Ovary (tissue), 9 donors: ENCODE results near the gene NSFL1C. TPM values are rescaled to one million over a fixed set of nuclear protein-coding genes. Genes with fewer than 3 reads are reported as not detected.
"Not testable (repeated sequence)": the region's sequence is repeated elsewhere in the genome, so short reads cannot be mapped to it uniquely, and the experiment has no call there.

ENCODE experiments used
- DNase-seq, 5 donors: peaks; one replicate each; pipeline ENCODE4 v3.0.0-alpha.2; 2019 to 2020
- H3K27ac ChIP-seq, 2 donors: fragments of 200-600 bp; one replicate each; pipeline versions ENCODE4 v1.5.1 to v1.8.0; 2019 to 2022
- H3K27me3 ChIP-seq: fragments of 200-600 bp; one replicate; pipeline ENCODE4 v1.8.0; 2022
- H3K36me3 ChIP-seq: fragments of 200-600 bp; sonication (generic); one replicate; pipeline ENCODE4 v1.5.1; 2019
- H3K4me1 ChIP-seq: one replicate; pipeline ENCODE4 v1.8.1; 2013; ENCODE audit warnings: mild to moderate bottlenecking, moderate library complexity; ENCODE audit not compliant: insufficient read depth
- H3K4me3 ChIP-seq: fragments of 200-600 bp; sonication (generic); one replicate; pipeline ENCODE4 v1.5.1; 2017
- H3K9me3 ChIP-seq, 2 donors: fragments of 200-600 bp in 1 of 2; sonication (generic) in 1 of 2; one replicate each; pipeline versions ENCODE4 v1.5.1 to v1.8.1; 2013 to 2019; ENCODE audit warnings: mild to moderate bottlenecking in 1 of 2, moderate library complexity in 1 of 2
- CTCF ChIP-seq, 3 donors: fragments of 450-650 bp in 2 of 3; fragments of 200-600 bp in 1 of 3; IDR thresholded peaks; one replicate each; pipeline versions ENCODE4 v1.5.1 to v1.8.0; 2016 to 2022; ENCODE audit warnings: antibody characterized with exemption in 3 of 3, mild to moderate bottlenecking in 1 of 3
- EP300 ChIP-seq: sonication (generic); formaldehyde crosslinking; IDR thresholded peaks from one replicate; pipeline ENCODE4 v1.6.1; 2017; ENCODE audit warnings: antibody characterized with exemption
- POLR2A ChIP-seq: fragments of 450-650 bp; IDR thresholded peaks from one replicate; pipeline ENCODE4 v1.6.1; 2017; ENCODE audit warnings: antibody characterized with exemption, mild to moderate bottlenecking, moderate library complexity
- WGBS, 3 donors: extraction: QIAGEN DNeasy Blood & Tissue Kit in 1 of 3; methylation state at CpG; one replicate each; pipeline versions ENCODE4 v1.1.5 to v1.1.7; 2013 to 2017; 5-methylcytosine and 5-hydroxymethylcytosine counted together
- intact Hi-C, 4 donors: fragments of 100-400 bp; cut with DNase I; formaldehyde crosslinking; loops; one replicate each; pipeline versions ENCODE4 v1.11.0 to v1.15.1; 2022 to 2023
- polyA plus RNA-seq, 2 donors: library from polyadenylated mRNA; stranded (reverse); fragments of 200-250 nt in 1 of 2; fragments of 350-450 nt in 1 of 2; fragmentation: Illumina TruSeq in 1 of 2; extraction: RNeasy Lipid Tissue Mini Kit (QIAGEN cat#74804) in 1 of 2; gene quantifications; one replicate each; pipeline ENCODE4 v1.2.3, GENCODE V29; 2013 to 2014
- total RNA-seq, 7 donors: library from RNA; depleted of rRNA in 2 of 7; stranded (reverse); fragments of >200 nt in 2 of 7; fragmentation: NEBNext Ultra II Directional in 3 of 7; extraction: Animal tissue kit (Norgen Biotek cat#: 25700) in 3 of 7; gene quantifications; one replicate each; pipeline versions ENCODE4 v1.1.0 to v1.2.4, GENCODE V29; 2016 to 2023
- donor health status: DM: no; HTN: no; CAD: no; lungs with moderate emphysema.
- donor health status: DM: no; HTN: no; CAD: no.
- donor health status: Bipolar disorder and iron deficiency.
- donor health status: DM: yes; HTN: yes; CAD: no.
- donor health status: DM: no; HTN: no; CAD: no.
- donor health status: DM: yes; HTN: yes; CAD: no.

The NSFL1C gene
- total and polyA plus RNA-seq, 9 donors = 23.4 to 105 (median 63.2) TPM

- no peaks in the 10 kb centered on the region for H3K4me1 ChIP-seq
- no peaks in the 10 kb centered on the region for H3K9me3 ChIP-seq
- no peak for DNase-seq
- no peak overlapping the region for H3K4me3 ChIP-seq
- whole genome bisulfite sequencing, 3 donors = 64 to 76% (median 71%) methylated on average over 4 of the region's 4 CpGs
- TF ChIP-seq EP300 (no peak), CTCF (IDR thresholded peaks at IDR 0.05) (no peak), POLR2A (no peak)
- no peak overlapping the region for H3K27ac ChIP-seq
- intact Hi-C loops = no loop called here
- no peaks in the 10 kb centered on the region for H3K36me3 ChIP-seq
- H3K27me3 ChIP-seq = no peaks in the 10 kb centered on the region
Measured at GRCh38 chr20:1414982-1415381, 51.7 kb downstream of the NSFL1C start.

GRCh38 chr20:1405801-1406200 lies 60.8 kb downstream of the NSFL1C start:
- no peak overlapping the region for H3K4me3 ChIP-seq
- H3K36me3 ChIP-seq = no peaks in the 10 kb centered on the region
- no peaks in the 10 kb centered on the region for H3K9me3 ChIP-seq
- no peak for DNase-seq
- intact Hi-C loops = no loop called here
- TF ChIP-seq EP300 (no peak), POLR2A (no peak), CTCF (IDR thresholded peaks at IDR 0.05) (no peak)
- no peaks in the 10 kb centered on the region for H3K4me1 ChIP-seq
- H3K27me3 ChIP-seq = no peaks in the 10 kb centered on the region
- WGBS, 3 donors = 30 to 47% (median 37%) methylated on average over 2 of the region's 2 CpGs
- H3K27ac ChIP-seq = no peak overlapping the region

GRCh38 chr20:1403624-1404023 lies 63.0 kb downstream of the NSFL1C start:
- Histone ChIP-seq H3K9me3 (no peaks in the 10 kb centered on the region), H3K36me3 (no peaks in the 10 kb centered on the region), H3K27ac (no peak overlapping the region), H3K4me3 (no peak overlapping the region), H3K27me3 (no peaks in the 10 kb centered on the region), H3K4me1 (no peaks in the 10 kb centered on the region)
- intact Hi-C loops = no loop called here
- no peak for DNase-seq
- WGBS, 3 donors = 47 to 100% (median 90%) methylated on average over 1 of the region's 1 CpG
- TF ChIP-seq POLR2A (no peak), CTCF (IDR thresholded peaks at IDR 0.05) (no peak), EP300 (no peak)

- Histone ChIP-seq H3K36me3 (no peaks in the 10 kb centered on the region), H3K27ac (no peak overlapping the region), H3K27me3 (no peaks in the 10 kb centered on the region), H3K4me3 (no peak overlapping the region), H3K4me1 (no peaks in the 10 kb centered on the region), H3K9me3 (no peaks in the 10 kb centered on the region)
- no peak for TF ChIP-seq EP300
- no peak for TF ChIP-seq POLR2A
- TF ChIP-seq CTCF (IDR thresholded peaks at IDR 0.05) = no peak
- DNase-seq = no peak
- WGBS, 3 donors = 71 to 73% (median 72%) methylated on average over 7 of the region's 7 CpGs
- intact Hi-C loops = no loop called here
Measured at GRCh38 chr20:1402149-1402548, 64.5 kb downstream of the NSFL1C start.

GRCh38 chr20:1401451-1401907 lies 65.2 kb downstream of the NSFL1C start:
- Histone ChIP-seq H3K36me3 (no peaks in the 10 kb centered on the region), H3K9me3 (no peaks in the 10 kb centered on the region), H3K4me1 (no peaks in the 10 kb centered on the region), H3K27me3 (no peaks in the 10 kb centered on the region), H3K4me3 (no peak overlapping the region), H3K27ac (no peak overlapping the region)
- no peak for TF ChIP-seq POLR2A
- TF ChIP-seq CTCF (IDR thresholded peaks at IDR 0.05) = no peak
- TF ChIP-seq EP300 = no peak
- intact Hi-C loops = no loop called here
- no peak for DNase-seq
- 59 to 63% (median 60%) methylated on average over 3 of the region's 3 CpGs for WGBS, 3 donors

GRCh38 chr20:1399678-1400366 lies 66.8 kb downstream of the NSFL1C start:
- not testable (repeated sequence) for H3K4me3 ChIP-seq, DNase-seq, H3K36me3 ChIP-seq, H3K27ac ChIP-seq, H3K9me3 ChIP-seq, H3K27me3 ChIP-seq, H3K4me1 ChIP-seq
- 17 to 20% (median 19%) methylated on average over 8 of the region's 8 CpGs for WGBS, 3 donors
- intact Hi-C loops = loop anchor here in 2 of 4 donors (5.0 to 10.0 kb wide), 2 partner anchors 65 to 88 kb away; no protein-coding TSS in a partner anchor

GRCh38 chr20:1398185-1398584 lies 68.5 kb downstream of the NSFL1C start:
- not testable (repeated sequence) for H3K4me1 ChIP-seq, H3K27ac ChIP-seq, H3K4me3 ChIP-seq, DNase-seq, H3K36me3 ChIP-seq, H3K9me3 ChIP-seq, H3K27me3 ChIP-seq
- WGBS, 3 donors = 56 to 62% (median 61%) methylated on average over 7 of the region's 7 CpGs
- intact Hi-C loops = loop anchor here in 2 of 4 donors (5.0 to 10.0 kb wide), 2 partner anchors 63 to 86 kb away; no protein-coding TSS in a partner anchor
